Adrenal gland (tissue), 12 donors: ENCODE results near the gene CDH12. TPM values are rescaled to one million over a fixed set of nuclear protein-coding genes. Genes with fewer than 3 reads are reported as not detected.

Experiments used
- DNase-seq, 7 donors: peaks; one replicate each; pipeline ENCODE4 v3.0.0-alpha.2; 2019 to 2020
- H3K27ac ChIP-seq, 5 donors: fragments of 200-600 bp; sonication (generic) in 4 of 5; 1 replicate in 3 of 5; 2 replicates in 2 of 5; pipeline versions ENCODE4 v1.5.1 to v1.8.0; 2016 to 2020; ENCODE audit warnings: mild to moderate bottlenecking in 1 of 5
- H3K27me3 ChIP-seq: fragments of 200-600 bp; 2 replicates; pipeline ENCODE4 v1.8.0; 2021
- H3K36me3 ChIP-seq, 2 donors: fragments of 200-600 bp; replicated peaks in 1 of 2; 1 replicate in 1 of 2; 2 replicates in 1 of 2; pipeline versions ENCODE4 v1.5.1 to v1.8.0; 2018 to 2022
- H3K4me1 ChIP-seq, 2 donors: fragments of 200-600 bp; replicated peaks in 1 of 2; 1 replicate in 1 of 2; 2 replicates in 1 of 2; pipeline versions ENCODE4 v1.5.1 to v1.8.0; 2018 to 2021
- H3K4me3 ChIP-seq, 4 donors: fragments of 200-600 bp; sonication (generic) in 3 of 4; one replicate each; pipeline ENCODE4 v1.5.1; 2016 to 2018
- H3K9me3 ChIP-seq, 3 donors: fragments of 200-600 bp; sonication (generic) in 1 of 3; replicated peaks in 1 of 3; 1 replicate in 2 of 3; 2 replicates in 1 of 3; pipeline versions ENCODE4 v1.5.1 to v1.8.0; 2016 to 2021
- POLR2A ChIP-seq, 2 donors: fragments of 450-650 bp; IDR thresholded peaks; one replicate each; pipeline ENCODE4 v1.6.1; 2017; ENCODE audit warnings: antibody characterized with exemption in 2 of 2, mild to moderate bottlenecking in 2 of 2, moderate library complexity in 1 of 2
- WGBS, 4 donors: extraction: QIAGEN DNeasy Blood & Tissue Kit in 2 of 4; methylation state at CpG; one replicate each; pipeline versions ENCODE4 v1.1.5 to v1.1.7; 2013 to 2017; 5-methylcytosine and 5-hydroxymethylcytosine counted together
- intact Hi-C, 2 donors: fragments of 100-400 bp; cut with DNase I; formaldehyde crosslinking; loops; one replicate each; pipeline versions ENCODE4 v1.14.1 to v1.15.0; 2022 to 2023
- polyA plus RNA-seq, 3 donors: library from polyadenylated mRNA; stranded (reverse); fragments of 200-250 nt in 2 of 3; fragments of 350-450 nt in 1 of 3; fragmentation: Illumina TruSeq in 1 of 3; extraction: RNeasy Lipid Tissue Mini Kit (QIAGEN cat#74804) in 1 of 3; gene quantifications; one replicate each; pipeline ENCODE4 v1.2.3, GENCODE V29; 2013 to 2014
- total RNA-seq, 9 donors: library from RNA; depleted of rRNA in 4 of 9; stranded (reverse); fragments of >200 nt in 4 of 9; fragments of 120-200 nt in 1 of 9; fragmentation: NEBNext Ultra II Directional in 1 of 9; extraction: Animal tissue kit (Norgen Biotek cat#: 25700) in 1 of 9; gene quantifications; one replicate each; pipeline versions ENCODE4 v1.1.0 to v1.2.4, GENCODE V29; 2013 to 2023
- TF ChIP-seq, protein P1 (sequence below), 6 experiments: fragments of 450-650 bp in 4 of 6; fragments of 200-600 bp in 2 of 6; sonication (generic) in 1 of 6; IDR thresholded peaks; 1 replicate in 5 of 6; 2 replicates in 1 of 6; pipeline versions ENCODE4 v1.5.1 to v1.8.0; 2016 to 2021; ENCODE audit warnings: antibody characterized with exemption in 6 of 6, mild to moderate bottlenecking in 2 of 6, moderate library complexity in 1 of 6
- donor health status: healthy with polysubstance abuse.
- donor health status: Bipolar disorder and iron deficiency.
- donor health status: DM: yes; HTN: yes; CAD: no.
- donor health status: DM: no; HTN: no; CAD: no.
- donor health status: DM: no; HTN: no; CAD: no.
- donor health status: DM: yes; HTN: yes; CAD: no.

Gene CDH12
- total and polyA plus RNA-seq, 12 donors = 0.80 to 16.5 (median 7.8) TPM

GRCh38 chr5:21847300-21847699 is 1005.8 kb downstream of the CDH12 start:
- TF ChIP-seq, protein P1, sequence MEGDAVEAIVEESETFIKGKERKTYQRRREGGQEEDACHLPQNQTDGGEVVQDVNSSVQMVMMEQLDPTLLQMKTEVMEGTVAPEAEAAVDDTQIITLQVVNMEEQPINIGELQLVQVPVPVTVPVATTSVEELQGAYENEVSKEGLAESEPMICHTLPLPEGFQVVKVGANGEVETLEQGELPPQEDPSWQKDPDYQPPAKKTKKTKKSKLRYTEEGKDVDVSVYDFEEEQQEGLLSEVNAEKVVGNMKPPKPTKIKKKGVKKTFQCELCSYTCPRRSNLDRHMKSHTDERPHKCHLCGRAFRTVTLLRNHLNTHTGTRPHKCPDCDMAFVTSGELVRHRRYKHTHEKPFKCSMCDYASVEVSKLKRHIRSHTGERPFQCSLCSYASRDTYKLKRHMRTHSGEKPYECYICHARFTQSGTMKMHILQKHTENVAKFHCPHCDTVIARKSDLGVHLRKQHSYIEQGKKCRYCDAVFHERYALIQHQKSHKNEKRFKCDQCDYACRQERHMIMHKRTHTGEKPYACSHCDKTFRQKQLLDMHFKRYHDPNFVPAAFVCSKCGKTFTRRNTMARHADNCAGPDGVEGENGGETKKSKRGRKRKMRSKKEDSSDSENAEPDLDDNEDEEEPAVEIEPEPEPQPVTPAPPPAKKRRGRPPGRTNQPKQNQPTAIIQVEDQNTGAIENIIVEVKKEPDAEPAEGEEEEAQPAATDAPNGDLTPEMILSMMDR (IDR thresholded peaks at IDR 0.05) = no peak
- TF ChIP-seq POLR2A (IDR thresholded peaks at IDR 0.05) = no peak
- intact Hi-C loops = no loop called here
- no peak overlapping the region for H3K27ac ChIP-seq
- WGBS, 4 donors = 55 to 71% (median 56%) methylated on average over 2 of the region's 2 CpGs
- no peaks in the 10 kb centered on the region for H3K9me3 ChIP-seq
- DNase-seq = no peak
- H3K4me1 ChIP-seq = no peaks in the 10 kb centered on the region
- no peaks in the 10 kb centered on the region for H3K27me3 ChIP-seq
- H3K36me3 ChIP-seq = no peaks in the 10 kb centered on the region
- H3K4me3 ChIP-seq = no peak overlapping the region

- no peak for DNase-seq
- Histone ChIP-seq H3K4me1 (no peaks in the 10 kb centered on the region), H3K4me3 (no peak overlapping the region), H3K36me3 (no peaks in the 10 kb centered on the region), H3K27me3 (no peaks in the 10 kb centered on the region), H3K9me3 (no peaks in the 10 kb centered on the region), H3K27ac (no peak overlapping the region)
- no peak for TF ChIP-seq POLR2A (IDR thresholded peaks at IDR 0.05)
- TF ChIP-seq, protein P1 (IDR thresholded peaks at IDR 0.05) = no peak
- intact Hi-C loops = no loop called here
- WGBS, 4 donors = 79 to 95% (median 85%) methylated on average over 1 of the region's 1 CpG
These were observed 1008.2 kb downstream of the CDH12 start for GRCh38 chr5:21844960-21845359.

DNA sequence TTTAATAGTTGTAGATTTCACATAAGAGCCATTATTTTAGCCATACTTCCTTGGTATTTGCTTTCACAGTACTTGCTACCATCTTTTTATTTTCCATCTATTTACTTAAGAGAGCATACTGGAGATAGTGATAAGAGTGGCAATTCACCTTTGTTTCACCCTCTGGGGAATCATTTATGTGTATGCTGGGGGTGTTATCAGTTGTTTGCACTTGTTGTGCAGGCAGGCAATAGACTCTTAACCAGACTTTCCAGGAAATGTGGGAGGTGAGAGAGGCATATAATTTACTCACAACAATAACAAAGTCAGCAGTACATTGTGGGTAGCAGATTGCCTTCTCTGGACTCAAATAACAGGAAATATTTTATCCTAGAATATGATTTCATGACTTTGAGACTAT is 1018.3 kb downstream of the CDH12 start:
- DNase-seq = no peak
- Histone ChIP-seq H3K9me3 (no peaks in the 10 kb centered on the region), H3K27ac (no peak overlapping the region), H3K27me3 (no peaks in the 10 kb centered on the region), H3K4me3 (no peak overlapping the region), H3K4me1 (no peaks in the 10 kb centered on the region), H3K36me3 (no peaks in the 10 kb centered on the region)
- TF ChIP-seq, protein P1 (IDR thresholded peaks at IDR 0.05) = no peak
- no peak for TF ChIP-seq POLR2A (IDR thresholded peaks at IDR 0.05)
- intact Hi-C loops = no loop called here

GRCh38 chr5:21831145-21831787 is 1021.9 kb downstream of the CDH12 start:
- Histone ChIP-seq H3K4me1 (no peaks in the 10 kb centered on the region), H3K27me3 (no peaks in the 10 kb centered on the region), H3K9me3 (no peaks in the 10 kb centered on the region), H3K27ac (no peak overlapping the region), H3K36me3 (no peaks in the 10 kb centered on the region), H3K4me3 (no peak overlapping the region)
- intact Hi-C loops = no loop called here
- TF ChIP-seq, protein P1 (IDR thresholded peaks at IDR 0.05) = no peak
- TF ChIP-seq POLR2A (IDR thresholded peaks at IDR 0.05) = no peak
- DNase-seq = no peak
- 78 to 82% (median 80%) methylated on average over 6 of the region's 6 CpGs for WGBS, 4 donors
